ENCODE data around the gene FGF18. TPM values are rescaled to one million over a fixed set of nuclear protein-coding genes. Genes with fewer than 3 reads are reported as not detected.
A peak's percentile ranks its signal among the peaks of the same experiment; 100 is the strongest.

The FGF18 gene
- total and polyA plus RNA-seq, 9 donors: 0.27 to 7.9 (median 0.53) TPM; not detected in 1

- Histone ChIP-seq H3K9me3 (no peaks in the 10 kb centered on the region), H3K27me3 (no peaks in the 10 kb centered on the region), H3K4me3 (no peak overlapping the region), H3K27ac (no peak overlapping the region), H3K4me1 (ENCODE audit: insufficient read depth) (peaks cover 2% of the 10 kb centered on the region), H3K36me3 (no peaks in the 10 kb centered on the region)
- DNase-seq: peak in 2 of 5 donors; percentile 3 to 6
- intact Hi-C loops (cut with DNase I): no loop called here
- 76 to 85% (median 80%) methylated on average over 4 of the region's 4 CpGs for WGBS, 3 donors
- no peak for TF ChIP-seq POLR2A (IDR thresholded peaks at IDR 0.05)
- no peak for TF ChIP-seq EP300 (IDR thresholded peaks at IDR 0.05)
- no peak for TF ChIP-seq CTCF (IDR thresholded peaks at IDR 0.05)
Observed at GRCh38 chr5:171426266-171426665, 6.8 kb downstream of the FGF18 start.

GRCh38 chr5:171426680-171427079 lies 7.2 kb downstream of the FGF18 start:
- 92 to 95% (median 94%) methylated on average over 9 of the region's 9 CpGs for WGBS, 3 donors
- intact Hi-C loops (cut with DNase I): no loop called here

GRCh38 chr5:171427318-171428167 lies 8.1 kb downstream of the FGF18 start:
- intact Hi-C loops (cut with DNase I): no loop called here
- H3K36me3 ChIP-seq: no peaks in the 10 kb centered on the region
- peak in 2 of 5 donors; percentile 19 to 43 for DNase-seq
- H3K27ac ChIP-seq: no peak overlapping the region
- no peaks in the 10 kb centered on the region for H3K4me1 ChIP-seq (ENCODE audit: insufficient read depth)
- no peaks in the 10 kb centered on the region for H3K27me3 ChIP-seq
- WGBS, 3 donors: 70 to 79% (median 74%) methylated on average over 20 of the region's 20 CpGs
- H3K9me3 ChIP-seq: no peaks in the 10 kb centered on the region
- no peak overlapping the region for H3K4me3 ChIP-seq
- TF ChIP-seq EP300 (IDR thresholded peaks at IDR 0.05) (no peak), CTCF (IDR thresholded peaks at IDR 0.05) (no peak), POLR2A (IDR thresholded peaks at IDR 0.05) (no peak)

More at GRCh38 chr5:171426680-171427079, 7.2 kb downstream of the FGF18 start:
- Histone ChIP-seq H3K4me3 (no peak overlapping the region), H3K36me3 (no peaks in the 10 kb centered on the region), H3K27me3 (no peaks in the 10 kb centered on the region), H3K9me3 (no peaks in the 10 kb centered on the region), H3K4me1 (ENCODE audit: insufficient read depth) (no peaks in the 10 kb centered on the region), H3K27ac (no peak overlapping the region)
- TF ChIP-seq POLR2A (IDR thresholded peaks at IDR 0.05) (no peak), EP300 (IDR thresholded peaks at IDR 0.05) (no peak), CTCF (IDR thresholded peaks at IDR 0.05) (no peak)
- peak in 1 of 5 donors; percentile 1 for DNase-seq

GRCh38 chr5:171428168-171428696 lies 8.8 kb downstream of the FGF18 start:
- no peaks in the 10 kb centered on the region for H3K36me3 ChIP-seq
- intact Hi-C loops (cut with DNase I): no loop called here
- DNase-seq: peak in 2 of 5 donors; percentile 6 to 14

More at GRCh38 chr5:171428168-171428696, 8.8 kb downstream of the FGF18 start:
- no peaks in the 10 kb centered on the region for H3K4me1 ChIP-seq (ENCODE audit: insufficient read depth)
- H3K27me3 ChIP-seq: no peaks in the 10 kb centered on the region
- H3K27ac ChIP-seq: no peak overlapping the region
- no peaks in the 10 kb centered on the region for H3K9me3 ChIP-seq
- TF ChIP-seq POLR2A (IDR thresholded peaks at IDR 0.05) (no peak), EP300 (IDR thresholded peaks at IDR 0.05) (no peak), CTCF (IDR thresholded peaks at IDR 0.05) (no peak)
- WGBS, 3 donors: 87 to 90% (median 88%) methylated on average over 9 of the region's 9 CpGs
- no peak overlapping the region for H3K4me3 ChIP-seq
